SK-N-SH (cell line): ENCODE data around the gene ST3GAL6. TPM values are rescaled to one million over a fixed set of nuclear protein-coding genes. Genes with fewer than 3 reads are reported as not detected.

ENCODE experiments used
- CTCF ChIA-PET: fragments of 300-600, 350-600 bp; formaldehyde crosslinking; extraction: SDS; loops from one replicate; lab custom pipeline; 2021; lab: Yijun Ruan, JAX
- POLR2A ChIA-PET: fragments of 350-600 bp; sonication (Branson Sonifier 250); formaldehyde crosslinking; extraction: SDS; loops from one replicate; lab custom pipeline; 2020; ENCODE audit warnings: antibody characterized with exemption, inconsistent platforms; lab: Yijun Ruan, JAX
- DNase-seq: peaks from one replicate; pipeline ENCODE4 v3.0.0; 2012
- H2AFZ ChIP-seq: fragments of 200-600 bp; sonication (generic); 2 replicates; pipeline ENCODE4 v1.8.1; 2016; ENCODE audit warnings: antibody characterized with exemption, mild to moderate bottlenecking, low read depth
- H3F3A ChIP-seq: fragments of 200-600 bp; sonication (generic); replicated peaks from 2 replicates; pipeline ENCODE3; 2016; ENCODE audit warnings: antibody characterized with exemption, mild to moderate bottlenecking; ENCODE audit not compliant: insufficient read depth
- H3K27ac ChIP-seq, 2 experiments: fragments of 200-500 bp in 1 of 2; fragments of 200-600 bp in 1 of 2; sonication (Bioruptor generic) in 1 of 2; sonication (generic), shearing (Covaris generic) in 1 of 2; 2 replicates each; pipeline versions ENCODE4 v1.5.1 to v1.6.1; 2014 to 2016; ENCODE audit warnings: low read depth in 2 of 2, inconsistent platforms in 1 of 2, low read length in 1 of 2, mild to moderate bottlenecking in 1 of 2, mixed read lengths in 1 of 2
- H3K27me3 ChIP-seq: fragments of 200-600 bp; sonication (generic), shearing (Covaris generic); 2 replicates; pipeline ENCODE4 v1.6.1; 2016; ENCODE audit warnings: mixed run types; ENCODE audit not compliant: insufficient read depth
- H3K36me3 ChIP-seq, 2 experiments: fragments of 200-500 bp in 1 of 2; fragments of 200-600 bp in 1 of 2; sonication (Bioruptor generic) in 1 of 2; sonication (generic) in 1 of 2; replicated peaks in 1 of 2; 2 replicates each; pipeline versions ENCODE3 to v1.5.1; 2014 to 2016; ENCODE audit warnings: low read length in 1 of 2, mild to moderate bottlenecking in 1 of 2; ENCODE audit not compliant: insufficient read depth in 2 of 2, control insufficient read depth in 1 of 2
- H3K4me1 ChIP-seq, 2 experiments: fragments of 200-500 bp in 1 of 2; fragments of 200-600 bp in 1 of 2; sonication (Bioruptor generic) in 1 of 2; sonication (generic), shearing (Covaris generic) in 1 of 2; 2 replicates each; pipeline versions ENCODE4 v1.5.1 to v1.6.1; 2014 to 2016; ENCODE audit warnings: low read depth in 1 of 2, low read length in 1 of 2, mixed run types in 1 of 2; ENCODE audit not compliant: insufficient read depth in 2 of 2, control insufficient read depth in 1 of 2
- H3K4me2 ChIP-seq: fragments of 200-600 bp; sonication (generic), shearing (Covaris generic); 2 replicates; pipeline ENCODE4 v1.6.1; 2017; ENCODE audit warnings: mixed run types
- H3K4me3 ChIP-seq, 2 experiments: fragments of 200-500 bp in 1 of 2; fragments of 200-600 bp in 1 of 2; sonication (Bioruptor generic) in 1 of 2; sonication (generic), shearing (Covaris generic) in 1 of 2; 2 replicates each; pipeline versions ENCODE4 v1.5.1 to v1.8.1; 2014 to 2016; ENCODE audit warnings: low read depth in 2 of 2, inconsistent platforms in 1 of 2, low read length in 1 of 2, mild to moderate bottlenecking in 1 of 2, mixed read lengths in 1 of 2, moderate library complexity in 1 of 2
- H3K79me2 ChIP-seq: fragments of 200-600 bp; sonication (generic); 2 replicates; pipeline ENCODE4 v1.8.1; 2017; ENCODE audit warnings: mild to moderate bottlenecking; ENCODE audit not compliant: insufficient read depth
- H3K9ac ChIP-seq: fragments of 200-600 bp; sonication (generic); 2 replicates; pipeline ENCODE4 v1.6.1; 2017; ENCODE audit warnings: mixed run types
- H3K9me2 ChIP-seq: fragments of 200-600 bp; sonication (generic); 2 replicates; pipeline ENCODE4 v1.6.1; 2017; ENCODE audit warnings: mixed run types
- H3K9me3 ChIP-seq: fragments of 200-600 bp; sonication (generic); 2 replicates; pipeline ENCODE4 v1.6.1; 2017; ENCODE audit warnings: mixed run types, mild to moderate bottlenecking, moderate library complexity
- H4K20me1 ChIP-seq: fragments of 200-600 bp; sonication (generic); 2 replicates; pipeline ENCODE4 v1.6.1; 2017; ENCODE audit warnings: mild to moderate bottlenecking, mixed run types; ENCODE audit not compliant: insufficient read depth
- CHD2 ChIP-seq: fragments of 150-350 bp; IDR thresholded peaks from 2 replicates; pipeline ENCODE4 v1.6.1; 2018; ENCODE audit warnings: low read length; ENCODE audit not compliant: partially characterized antibody
- EP300 ChIP-seq, 2 experiments: IDR thresholded peaks; 2 replicates each; pipeline versions ENCODE4 v1.4.0 to v1.6.1; 2012; ENCODE audit warnings: borderline replicate concordance in 1 of 2, low read depth in 1 of 2, low read length in 1 of 2
- EZH2phosphoT487 ChIP-seq: fragments of 200-600 bp; sonication (generic); IDR thresholded peaks from 2 replicates; pipeline ENCODE4 v1.6.1; 2017; ENCODE audit warnings: low read depth, mixed run types, mild to moderate bottlenecking, antibody characterized with exemption, moderate library complexity, borderline replicate concordance
- FOSL2 ChIP-seq: IDR thresholded peaks from 2 replicates; pipeline ENCODE4 v1.4.0; 2012; ENCODE audit warnings: low read depth, mild to moderate bottlenecking, moderate library complexity, borderline replicate concordance
- JUND ChIP-seq: IDR thresholded peaks from 2 replicates; pipeline ENCODE4 v1.4.0; 2012
- NFIC ChIP-seq: IDR thresholded peaks from 2 replicates; pipeline ENCODE4 v1.4.0; 2012; ENCODE audit warnings: borderline replicate concordance
- PBX3 ChIP-seq: IDR thresholded peaks from 2 replicates; pipeline ENCODE4; 2012
- POLR2AphosphoS5 ChIP-seq: IDR thresholded peaks from 2 replicates; pipeline ENCODE4 v1.6.1; 2012; ENCODE audit warnings: low read depth, low read length
- RAD21 ChIP-seq: IDR thresholded peaks from 2 replicates; pipeline ENCODE4 v1.6.1; 2012; ENCODE audit warnings: mild to moderate bottlenecking, low read length
- REST ChIP-seq: IDR thresholded peaks from 2 replicates; pipeline ENCODE4 v1.6.1; 2012; ENCODE audit warnings: mild to moderate bottlenecking, low read depth, low read length, moderate library complexity
- RXRA ChIP-seq: IDR thresholded peaks from 2 replicates; pipeline ENCODE4 v1.4.0; 2012; ENCODE audit warnings: low read depth, mild to moderate bottlenecking, borderline replicate concordance
- TCF12 ChIP-seq: IDR thresholded peaks from 2 replicates; pipeline ENCODE4 v1.4.0; 2012
- TEAD4 ChIP-seq: IDR thresholded peaks from 2 replicates; pipeline ENCODE4 v1.4.0; 2012; ENCODE audit warnings: mild to moderate bottlenecking, borderline replicate concordance; ENCODE audit not compliant: insufficient read depth
- WGBS: methylation state at CpG from one replicate; pipeline ENCODE4 v1.1.6; 2017; ENCODE audit warnings: low lambda C conversion rate; 5-methylcytosine and 5-hydroxymethylcytosine counted together
- polyA plus RNA-seq, 3 experiments: library from polyadenylated mRNA; depleted of rRNA; stranded (reverse); fragments of >200 nt; gene quantifications; 2 replicates each; pipeline ENCODE4 v1.2.3, GENCODE V29; 2012

ST3GAL6 gene
- polyA plus RNA-seq, 1 of the 3 experiments (the other 2 are of a cell fraction): 16.3 TPM

- no peaks in the 10 kb centered on the region for H3K9me2 ChIP-seq
- H4K20me1 ChIP-seq: no peaks in the 10 kb centered on the region
- H3K4me2 ChIP-seq: peak overlapping the region; percentile 26; the same call in 1 of the 2 replicates
- no peak overlapping the region for H2AFZ ChIP-seq
- WGBS: 84% methylated on average over 3 of the region's 3 CpGs
- no peaks in the 10 kb centered on the region for H3K9me3 ChIP-seq
- TF ChIP-seq EP300 (IDR thresholded peaks at IDR 0.05; ENCODE audit: borderline replicate concordance in 1 of 2, low read depth in 1 of 2, low read length in 1 of 2) (peak in 1 of 2 experiments; percentile 52; a peak in 1 of 4 replicates), POLR2AphosphoS5 (no peak), RXRA (no peak), TCF12 (peak; percentile 69), REST (no peak), NFIC (peak; percentile 44; the same call in 1 of the 2 replicates), JUND (peak; percentile 57), EZH2phosphoT487 (no peak), CHD2 (no peak), FOSL2 (peak; percentile 46; the same call in 1 of the 2 replicates), TEAD4 (no peak), PBX3 (peak; percentile 33; the same call in 1 of the 2 replicates), RAD21 (no peak)
- H3K9ac ChIP-seq: peak overlapping the region; percentile 20; the same call in 1 of the 2 replicates
- peaks cover 15 to 26% of the 10 kb centered on the region in 2 experiments for H3K4me1 ChIP-seq
- peak overlapping the region; percentile 34 to 73; a peak in 2 of 4 replicates for H3K27ac ChIP-seq
- no peak for DNase-seq
- POLR2A ChIA-PET: no interaction called here
- H3K36me3 ChIP-seq: peaks cover 0 to 58% of the 10 kb centered on the region in 2 experiments
- H3F3A ChIP-seq: peaks cover 54% of the 10 kb centered on the region
- CTCF ChIA-PET: interaction anchor here (1.1 kb wide), 1 partner anchor 11 kb away, joined by 3 read pairs; no protein-coding TSS in a partner anchor
- H3K4me3 ChIP-seq: no peak overlapping the region
- H3K27me3 ChIP-seq: no peaks in the 10 kb centered on the region
- no peaks in the 10 kb centered on the region for H3K79me2 ChIP-seq
These were observed 21.8 kb downstream of the ST3GAL6 start for GRCh38 chr3:98784666-98785600.
